GM12873 (cell line): Measurements from ENCODE around the gene FCHSD1.
A peak's percentile ranks its signal among the peaks of the same experiment; 100 is the strongest.

Experiments
- CTCF ChIP-seq: IDR thresholded peaks from 2 replicates; pipeline ENCODE4 v1.5.1; 2012; ENCODE audit warnings: low read depth, mild to moderate bottlenecking, moderate library complexity, low read length, control low read depth; ENCODE audit not compliant: insufficient read depth; ENCODE audit errors: missing control alignments

Gene FCHSD1

GRCh38 chr5:141672071-141672840, 21.0 kb upstream of the FCHSD1 start:
- TF ChIP-seq CTCF = no peak

- peak; percentile 32 for TF ChIP-seq CTCF
Measured at GRCh38 chr5:141669520-141669919, 18.3 kb upstream of the FCHSD1 start.

- TF ChIP-seq CTCF = no peak
Measured at GRCh38 chr5:141668601-141669265, 17.5 kb upstream of the FCHSD1 start.

GRCh38 chr5:141665995-141666940, 15.1 kb upstream of the FCHSD1 start:
- TF ChIP-seq CTCF = no peak

- TF ChIP-seq CTCF = peak; percentile 97
Measured at GRCh38 chr5:141664733-141665461, 13.7 kb upstream of the FCHSD1 start.

- no peak for TF ChIP-seq CTCF
Measured at GRCh38 chr5:141663506-141663905, 12.3 kb upstream of the FCHSD1 start.
